Stimulated activated CD4-positive, alpha-beta T cell treated with anti-CD3 and anti-CD28 coated beads, Interleukin-2, amount 100 ng/mL, for 4 hours (primary cell): ENCODE results near the gene TK1.

Source experiments
- DNase-seq: peaks from one replicate; pipeline ENCODE4 v3.0.0-alpha.2; 2020; ENCODE audit warnings: low read depth

Gene TK1

GRCh38 chr17:78133971-78134898 lies 52.6 kb downstream of the TK1 start:
- peak; percentile 62 for DNase-seq

- no peak for DNase-seq
Measured at GRCh38 chr17:78133179-78133951, 53.5 kb downstream of the TK1 start.

- DNase-seq: no peak
Measured at GRCh38 chr17:78132767-78133178, 54.1 kb downstream of the TK1 start.

GRCh38 chr17:78132084-78132676 lies 54.7 kb downstream of the TK1 start:
- peak; percentile 67 for DNase-seq

- DNase-seq: peak; percentile 73
Measured at GRCh38 chr17:78131172-78132083, 55.4 kb downstream of the TK1 start.

- no peak for DNase-seq
Measured at GRCh38 chr17:78130437-78131101, 56.3 kb downstream of the TK1 start, which contains the start of gene TMC8. TSS of gene TMC8 (plus strand) at chr17:78130771. CDS start at chr17:78131589, 818 bp downstream.

GRCh38 chr17:78130090-78130436 lies 56.8 kb downstream of the TK1 start:
- no peak for DNase-seq

- no peak for DNase-seq
Measured at GRCh38 chr17:78129351-78130089, 57.3 kb downstream of the TK1 start.

GRCh38 chr17:78128551-78129350 lies 58.1 kb downstream of the TK1 start, which contains the start of gene TMC6:
TSS of gene TMC6 (minus strand) at chr17:78128755. CDS start at chr17:78126832, 1,923 bp downstream.
- peak; percentile 59 for DNase-seq

- no peak for DNase-seq
Measured at GRCh38 chr17:78127888-78128550, 58.8 kb downstream of the TK1 start.

GRCh38 chr17:78127239-78127887 lies 59.5 kb downstream of the TK1 start:
- no peak for DNase-seq

GRCh38 chr17:78126895-78127238 lies 60.0 kb downstream of the TK1 start:
- no peak for DNase-seq

- DNase-seq: no peak
Measured at GRCh38 chr17:78125976-78126894, 60.6 kb downstream of the TK1 start.

GRCh38 chr17:78125138-78125913 lies 61.5 kb downstream of the TK1 start:
- DNase-seq: no peak

- DNase-seq: no peak
Measured at GRCh38 chr17:78124836-78125137, 62.1 kb downstream of the TK1 start.
